T47D (cell line): ENCODE data around the gene LGALS9C.
"Not testable (repeated sequence)": the region's sequence is repeated elsewhere in the genome, so short reads cannot be mapped to it uniquely, and the experiment has no call there.

Experiments
- DNase-seq, 2 experiments: peaks; one replicate each; pipeline versions ENCODE4 v3.0.0 to v3.0.0-alpha.2; 2011 to 2012; ENCODE audit warnings: low read depth in 1 of 2, low spot score in 1 of 2
- in situ Hi-C: cut with HindIII; loops from 2 replicates; pipeline ENCODE4 v1.10.0; 2016; ENCODE audit warnings: low sequenced_read_pairs, low pct_unique_long_range_greater_than_20kb

The LGALS9C gene

GRCh38 chr17:18503221-18503620, 26.6 kb downstream of the LGALS9C start:
- in situ Hi-C loops, DNase-seq: not testable (repeated sequence)

GRCh38 chr17:18507729-18508128, 31.1 kb downstream of the LGALS9C start:
- DNase-seq, in situ Hi-C loops: not testable (repeated sequence)

DNA sequence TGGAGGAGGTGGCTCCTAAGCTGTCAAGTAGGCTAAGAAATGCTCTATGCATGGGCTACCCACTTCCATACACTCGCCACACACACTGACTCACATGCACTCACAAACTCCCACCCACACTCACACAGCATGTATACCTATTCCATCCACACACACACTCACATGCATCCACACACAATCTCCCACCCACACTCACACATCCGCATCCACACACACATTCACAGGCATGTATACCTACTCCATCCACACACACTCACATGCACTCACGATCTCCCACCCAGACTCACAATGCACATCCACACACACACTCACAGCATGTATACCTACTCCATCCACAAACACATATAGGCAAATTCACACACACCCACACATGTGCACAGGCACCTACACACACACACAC, 32.1 kb downstream of the LGALS9C start:
- DNase-seq, in situ Hi-C loops: not testable (repeated sequence)

DNA sequence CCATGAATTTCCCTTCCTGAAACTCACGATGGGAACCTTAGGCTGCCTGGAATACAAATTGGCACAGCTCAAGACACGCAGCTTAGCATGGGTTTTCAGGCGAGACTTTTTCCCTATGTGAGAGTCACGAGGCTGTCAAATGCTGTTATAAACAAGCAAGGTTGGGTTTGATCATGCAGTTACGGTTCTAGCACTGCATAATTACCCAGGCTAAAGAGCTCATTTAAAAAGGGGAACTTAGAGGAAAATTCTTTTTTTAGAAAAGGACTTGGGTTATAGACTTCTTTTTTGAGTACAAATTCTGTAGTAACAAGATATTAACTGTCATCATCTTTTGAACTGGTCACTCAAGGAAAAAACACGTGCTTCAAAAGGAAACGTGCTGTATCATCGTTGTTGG, 44.5 kb downstream of the LGALS9C start:
- DNase-seq, in situ Hi-C loops: not testable (repeated sequence)

DNA sequence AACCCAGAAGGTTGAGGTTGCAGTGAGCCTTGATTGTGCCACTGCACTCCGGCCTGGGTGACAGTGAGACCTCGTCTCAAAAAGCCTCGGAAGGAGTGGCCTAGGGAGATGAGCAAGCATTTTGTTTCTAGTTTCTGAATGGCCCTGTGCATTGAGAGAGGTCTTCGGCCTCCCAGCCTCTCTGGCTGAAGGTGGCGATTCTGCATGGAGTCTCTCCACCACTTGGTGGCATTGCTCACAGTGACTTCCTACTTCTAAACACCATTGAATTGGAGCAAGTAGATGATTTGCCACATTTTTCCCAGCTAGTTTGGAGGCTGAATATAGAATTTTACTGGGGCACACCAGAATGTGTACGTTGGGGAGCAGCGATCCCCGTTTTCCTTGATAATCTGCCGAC, 48.4 kb downstream of the LGALS9C start:
- in situ Hi-C loops, DNase-seq: not testable (repeated sequence)

DNA sequence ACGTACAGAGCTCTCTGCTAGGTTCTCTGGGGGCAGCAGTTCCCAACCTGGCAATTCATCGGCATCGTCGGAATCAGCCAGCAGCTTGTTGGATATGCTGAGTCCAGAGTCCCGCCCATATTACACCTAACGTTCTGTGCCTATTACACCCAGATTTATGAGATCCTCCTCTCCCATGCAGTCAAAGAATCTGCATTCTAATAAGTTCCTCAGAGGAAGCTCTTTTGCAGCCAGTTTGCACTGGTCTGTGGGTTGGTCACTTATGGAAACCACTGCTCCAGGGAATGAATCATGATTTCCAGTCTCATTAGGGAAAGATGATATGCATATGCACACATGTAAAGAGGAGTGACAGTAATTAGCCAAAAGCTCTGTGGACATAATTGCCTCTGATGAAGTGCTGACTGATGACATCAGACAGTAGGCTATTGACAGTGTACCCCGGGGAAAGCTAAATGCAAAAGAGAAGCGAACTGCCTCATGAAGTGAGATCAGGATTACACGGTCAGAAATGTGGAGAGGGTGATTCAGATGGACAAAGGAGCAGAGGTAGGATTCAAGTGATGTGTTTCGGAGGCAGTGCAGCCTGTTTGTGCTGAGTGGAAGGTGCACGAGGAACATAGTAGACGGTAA, 49.7 kb downstream of the LGALS9C start:
- in situ Hi-C loops: not testable (repeated sequence)

DNA sequence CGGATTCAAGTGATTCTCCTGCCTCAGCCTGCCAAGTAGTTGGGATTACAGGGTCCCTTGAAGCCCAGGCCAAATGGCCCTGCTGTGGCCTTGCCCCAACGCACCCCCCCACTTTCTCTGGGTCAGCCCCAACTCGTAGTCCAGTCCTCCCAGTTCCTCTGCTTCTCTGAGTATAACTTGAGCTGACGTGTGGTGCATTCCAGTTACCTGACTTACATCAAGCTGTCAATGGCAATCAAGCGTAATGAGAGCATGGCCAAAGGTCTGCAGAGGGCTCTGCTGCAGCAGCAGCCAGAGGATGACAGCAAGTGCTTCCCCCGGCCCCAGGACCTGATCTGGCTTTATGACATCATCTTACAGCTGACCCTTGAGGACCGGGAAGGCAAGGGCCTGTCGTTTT, 50.8 kb downstream of the LGALS9C start:
- in situ Hi-C loops, DNase-seq: not testable (repeated sequence)

More for the DNA sequence above, 49.7 kb downstream of the LGALS9C start:
- DNase-seq: not testable (repeated sequence)

DNA sequence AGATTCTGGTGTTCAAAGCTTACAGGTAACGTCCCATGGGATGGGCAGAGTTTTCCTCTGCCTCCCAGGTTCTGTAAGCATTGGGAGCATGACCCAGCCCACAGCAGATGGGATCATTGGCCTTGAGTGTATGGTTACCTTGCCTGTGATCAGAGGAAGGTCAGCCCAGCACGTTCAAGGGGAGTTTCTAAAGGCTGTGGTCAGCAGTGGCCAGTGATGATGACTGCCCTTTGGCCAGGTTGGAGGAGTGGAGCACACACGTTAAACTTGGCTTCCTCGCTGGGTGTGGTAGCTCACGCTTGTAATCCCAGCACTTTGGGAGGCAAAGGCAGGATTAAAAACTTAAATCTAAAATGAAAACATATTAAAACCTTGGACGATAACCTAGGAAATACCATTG, 51.8 kb downstream of the LGALS9C start:
- in situ Hi-C loops, DNase-seq: not testable (repeated sequence)

DNA sequence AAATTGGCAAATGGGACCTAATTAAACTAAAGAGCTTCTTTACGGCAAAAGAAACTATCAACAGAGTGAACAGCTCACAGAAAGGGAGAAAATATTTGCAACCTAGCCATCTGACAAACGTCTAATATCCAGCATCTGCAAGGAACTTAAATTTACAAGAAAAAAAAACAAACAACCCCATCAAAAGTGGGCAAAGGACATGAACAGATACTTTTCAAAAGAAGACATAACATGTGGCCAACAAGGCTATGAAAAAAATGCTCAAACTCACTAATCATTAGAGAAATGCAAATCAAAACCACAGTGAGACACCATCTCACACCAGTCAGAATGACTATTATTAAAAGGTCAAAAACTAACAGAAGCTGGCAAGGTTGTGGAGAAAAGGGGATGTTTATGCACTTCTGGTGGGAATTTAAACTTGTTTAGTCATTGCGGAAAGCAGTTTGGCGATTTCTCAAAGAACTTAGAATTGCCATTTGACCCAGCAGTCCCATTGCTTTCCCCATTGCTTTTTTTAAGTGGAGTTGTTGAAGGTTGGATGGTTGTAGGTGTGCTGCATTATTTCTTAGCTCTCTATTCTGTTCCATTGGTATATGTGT, 52.4 kb downstream of the LGALS9C start:
- in situ Hi-C loops, DNase-seq: not testable (repeated sequence)

GRCh38 chr17:18530405-18530804, 53.8 kb downstream of the LGALS9C start:
- in situ Hi-C loops, DNase-seq: not testable (repeated sequence)

DNA sequence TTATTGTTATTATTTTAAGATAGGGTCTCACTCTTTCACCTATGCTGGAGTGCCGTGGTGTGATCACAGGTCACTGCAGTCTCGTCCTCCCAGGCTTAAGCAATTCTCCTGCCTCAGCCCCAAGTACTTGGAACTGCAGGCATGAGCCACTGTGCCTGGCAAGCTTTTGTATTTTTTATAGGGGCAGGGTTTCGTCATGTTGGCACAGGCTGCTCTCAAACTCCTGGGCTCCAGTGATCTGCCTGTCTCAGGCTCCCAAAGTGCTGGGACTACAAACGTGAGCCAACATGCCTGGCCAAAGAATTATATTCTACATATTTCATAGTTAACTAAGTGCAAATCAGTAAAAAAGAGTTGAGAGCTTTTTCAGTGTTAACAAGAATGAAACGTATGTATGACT, 65.6 kb downstream of the LGALS9C start:
- DNase-seq, in situ Hi-C loops: not testable (repeated sequence)

GRCh38 chr17:18542907-18543306, 66.3 kb downstream of the LGALS9C start:
- in situ Hi-C loops, DNase-seq: not testable (repeated sequence)
